Glomerular visceral epithelial cell (primary cell): ENCODE results near the gene DNLZ.

Experiments used
- DNase-seq: peaks from one replicate; pipeline ENCODE4 v3.0.0-alpha.2; 2016; ENCODE audit errors: extremely low spot score

DNLZ gene

DNA sequence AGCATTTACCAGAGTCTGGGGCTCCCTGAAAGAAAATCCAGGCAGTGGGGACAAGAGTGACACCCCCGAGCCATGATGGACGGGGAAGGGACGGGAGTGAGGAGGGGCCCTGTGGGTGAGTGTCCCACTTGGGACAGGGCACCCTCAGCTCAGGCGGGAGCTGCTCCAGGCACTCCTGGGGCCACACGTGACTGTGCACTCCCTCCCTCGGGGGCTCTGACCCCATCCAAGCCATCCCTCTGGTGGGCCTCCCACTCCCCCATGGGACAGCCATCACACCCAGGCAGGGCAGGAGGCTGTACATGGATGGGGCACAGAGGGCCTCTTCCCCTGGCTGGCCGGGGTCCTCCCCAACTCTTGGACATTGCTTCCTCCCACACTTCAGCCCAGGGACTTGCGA is 12.9 kb upstream of the DNLZ start:
- DNase-seq: no peak

DNA sequence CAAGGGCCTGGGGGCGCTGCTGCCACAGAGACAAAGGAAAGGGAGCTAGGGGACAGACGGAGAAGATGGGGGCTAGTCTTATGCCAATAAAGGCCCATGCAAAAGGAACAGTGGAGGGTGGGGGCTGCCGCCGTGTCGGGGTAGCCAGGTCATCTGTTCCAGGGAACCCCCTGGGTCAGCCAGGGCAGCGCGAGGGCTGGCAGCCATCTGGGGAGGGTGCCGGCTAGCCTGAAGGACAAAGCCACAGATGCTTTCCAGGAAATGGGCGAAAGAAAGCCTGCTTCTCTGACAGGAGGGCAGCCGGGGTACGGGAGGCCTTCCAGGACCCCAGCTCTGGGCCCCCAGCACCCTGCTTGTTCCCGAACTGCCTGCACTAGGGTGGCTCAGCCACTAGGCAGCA is 11.6 kb upstream of the DNLZ start:
- no peak for DNase-seq

DNA sequence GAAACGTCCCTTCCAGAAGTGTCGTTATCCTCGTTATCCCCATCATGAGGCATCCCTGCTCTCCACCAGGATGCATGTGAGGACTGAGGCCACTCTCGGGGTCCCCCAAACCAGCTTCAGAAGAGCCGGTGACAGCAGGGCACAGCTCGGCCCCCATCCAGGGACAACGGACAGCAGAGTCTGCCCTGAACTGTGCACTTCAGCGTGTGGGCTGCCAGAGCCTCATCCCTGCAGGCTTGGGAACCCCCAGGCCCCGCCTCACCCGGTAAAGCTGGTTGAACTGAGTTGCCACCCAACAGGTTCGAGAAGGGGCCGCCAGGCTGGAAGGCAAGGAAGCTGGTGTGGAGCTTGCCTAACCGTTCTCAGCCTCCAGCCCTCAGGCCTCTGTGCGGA is 10.6 kb upstream of the DNLZ start:
- DNase-seq: no peak

DNA sequence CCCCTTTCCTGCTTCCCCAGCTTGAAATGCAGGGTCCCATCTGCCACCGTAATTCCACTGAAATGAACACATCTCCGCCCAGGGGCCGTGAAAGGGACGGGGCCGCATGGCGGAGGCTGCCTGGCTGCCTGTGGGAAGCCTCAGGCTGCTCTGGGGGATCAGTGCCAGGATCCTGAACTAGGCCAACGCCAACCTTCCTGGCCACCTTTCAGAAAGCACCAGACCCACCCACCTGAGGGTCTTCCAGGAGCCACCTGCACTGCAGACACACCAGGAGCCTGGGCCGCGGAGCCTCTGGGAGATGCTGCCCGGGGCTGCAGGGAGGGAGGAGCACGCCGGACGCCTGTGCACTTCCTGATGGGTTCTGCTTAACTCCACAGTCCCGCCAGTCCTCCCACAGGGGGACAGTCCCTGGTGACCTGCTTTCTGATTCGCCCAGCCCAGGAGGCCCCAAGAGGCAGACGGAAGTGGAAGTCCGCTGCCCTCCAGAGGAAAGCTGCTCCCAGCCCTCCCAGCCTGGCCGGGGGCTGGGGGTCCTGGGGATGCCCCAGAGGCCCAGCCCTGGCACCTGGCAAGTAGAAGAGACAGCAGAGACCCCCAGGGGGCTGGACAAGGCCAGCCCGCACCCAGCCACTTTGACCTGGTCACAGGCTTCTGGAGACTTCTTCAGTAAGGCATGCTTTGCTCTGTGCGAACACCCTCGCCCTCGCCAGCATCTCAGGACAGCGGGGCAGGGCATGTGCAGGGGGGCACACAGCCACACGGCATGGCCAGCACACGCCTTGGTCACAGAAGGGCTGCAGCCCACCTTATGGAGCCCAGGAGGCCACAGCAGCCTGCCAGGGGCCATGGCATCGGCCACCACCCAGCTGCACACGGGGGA is 10.0 kb upstream of the DNLZ start, which contains the start of gene CARD9:
Gene CARD9 (minus strand): TSS at position 370 of the 883 bp plus-strand sequence. CDS start 1,591 bp downstream, outside the sequence.
- DNase-seq: no peak

DNA sequence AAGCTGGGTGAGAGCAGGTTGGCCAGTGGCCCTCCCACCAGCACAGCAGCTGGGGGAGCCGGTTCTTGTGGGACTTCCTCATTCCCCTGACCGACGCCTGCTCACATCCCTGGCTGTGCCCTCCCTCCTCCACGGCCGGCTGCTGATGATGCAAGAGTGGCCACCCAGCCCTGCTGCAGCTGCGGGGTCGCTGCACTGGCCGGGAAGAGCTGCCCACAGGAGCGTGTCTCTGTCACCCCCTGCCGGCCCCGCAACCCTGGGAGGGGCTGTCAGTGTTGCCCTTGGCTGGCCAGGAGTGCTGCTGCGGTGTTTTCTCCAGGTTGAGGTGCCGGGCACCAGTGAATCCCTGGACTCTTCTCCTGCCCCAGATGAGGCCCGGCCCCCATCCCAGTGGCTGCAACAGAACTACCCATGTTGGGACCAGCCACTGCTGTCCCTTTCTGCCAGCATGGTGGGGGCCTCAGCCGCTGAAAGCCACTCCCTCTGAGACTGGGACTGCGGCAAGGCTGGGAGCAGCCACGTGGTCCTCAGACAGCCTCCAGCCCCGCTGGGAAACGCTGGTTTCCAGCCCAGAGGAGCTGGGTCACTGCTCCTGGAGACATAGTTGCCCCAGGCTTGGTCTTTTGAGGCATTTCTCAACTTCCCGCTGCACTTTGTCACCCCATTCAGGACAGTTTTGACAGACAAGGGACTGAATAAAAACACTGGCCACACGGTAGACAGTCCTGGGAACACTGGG is 9.2 kb upstream of the DNLZ start:
- peak; percentile 91 for DNase-seq

DNA sequence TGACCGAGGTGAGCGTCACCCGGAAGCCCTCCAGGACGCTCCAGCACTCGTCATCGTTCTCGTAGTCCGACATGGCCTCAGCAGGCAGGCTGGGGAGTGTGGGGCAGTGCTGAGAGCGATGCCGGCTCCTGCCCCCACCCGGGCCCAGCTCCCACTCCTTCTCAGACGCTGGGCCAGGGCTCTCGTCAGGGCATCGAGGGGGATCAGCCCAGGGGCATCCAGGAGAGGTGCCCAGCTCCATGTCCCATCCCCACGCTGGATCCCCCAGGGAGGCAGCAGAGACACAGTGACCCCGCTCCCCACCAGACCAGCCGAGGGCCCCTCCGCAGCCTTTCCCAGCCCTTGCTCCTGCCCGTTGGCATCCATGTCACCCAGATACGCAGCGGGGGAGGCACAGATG is 8.5 kb upstream of the DNLZ start:
- DNase-seq: no peak

DNA sequence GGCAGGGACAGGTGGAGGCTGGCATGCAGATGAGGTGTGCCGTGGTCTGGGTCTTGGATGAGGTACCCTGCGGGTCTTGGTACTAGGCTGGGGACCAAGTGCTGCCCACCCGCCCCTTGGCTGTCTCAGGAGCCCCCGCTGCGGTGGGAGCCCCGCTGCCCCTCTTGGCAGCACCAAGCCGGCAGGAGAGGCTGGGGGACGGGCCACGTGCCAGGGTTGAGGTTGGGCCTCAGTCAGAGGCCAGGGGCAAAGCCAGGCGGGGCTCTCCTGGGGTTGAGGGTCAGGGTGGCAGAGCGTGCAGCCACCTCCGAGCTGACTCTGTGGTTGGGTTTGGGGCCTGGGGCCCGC is 8.0 kb upstream of the DNLZ start:
- no peak for DNase-seq

DNA sequence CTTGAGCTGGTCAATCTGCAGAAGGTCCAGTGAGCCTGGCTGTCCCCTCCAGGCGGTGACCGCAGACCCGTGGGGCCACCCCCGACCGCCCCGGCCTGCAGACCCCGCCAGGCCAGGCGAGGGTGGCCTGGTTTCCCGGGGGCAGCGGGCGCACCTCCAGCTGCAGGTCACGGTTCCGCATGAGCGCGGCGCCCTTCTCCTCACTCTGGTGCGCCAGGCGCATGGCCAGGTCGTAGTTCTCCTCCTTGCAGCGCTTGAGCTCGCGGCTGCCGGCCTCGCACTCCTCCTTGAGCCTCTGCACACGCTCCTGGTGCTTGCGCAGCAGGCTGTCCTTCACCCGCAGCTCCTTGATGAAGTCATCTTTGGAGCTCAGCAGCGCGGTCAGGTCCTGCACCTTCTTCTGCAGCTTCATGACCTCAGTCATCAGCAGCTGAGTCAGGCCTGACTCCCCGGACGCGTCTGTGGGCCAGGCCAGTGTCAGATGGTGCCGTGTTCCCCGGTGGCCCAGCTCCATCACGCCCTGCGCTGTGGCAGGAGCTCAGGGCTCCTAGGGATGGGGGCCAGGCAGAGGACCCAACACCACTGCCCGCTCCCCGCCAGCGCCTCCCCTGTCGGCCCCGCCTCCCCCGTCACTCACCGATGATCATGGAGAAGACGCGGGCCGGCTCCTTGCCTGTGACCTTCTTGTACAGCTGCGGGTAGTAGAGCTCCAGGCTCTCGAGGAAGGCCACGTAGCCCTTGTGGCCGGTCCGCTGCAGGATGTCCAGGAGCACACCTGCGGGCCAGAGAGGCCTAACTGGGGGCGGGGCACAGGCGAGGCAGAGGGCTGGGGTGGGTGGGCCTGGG is 7.4 kb upstream of the DNLZ start:
- no peak for DNase-seq

DNA sequence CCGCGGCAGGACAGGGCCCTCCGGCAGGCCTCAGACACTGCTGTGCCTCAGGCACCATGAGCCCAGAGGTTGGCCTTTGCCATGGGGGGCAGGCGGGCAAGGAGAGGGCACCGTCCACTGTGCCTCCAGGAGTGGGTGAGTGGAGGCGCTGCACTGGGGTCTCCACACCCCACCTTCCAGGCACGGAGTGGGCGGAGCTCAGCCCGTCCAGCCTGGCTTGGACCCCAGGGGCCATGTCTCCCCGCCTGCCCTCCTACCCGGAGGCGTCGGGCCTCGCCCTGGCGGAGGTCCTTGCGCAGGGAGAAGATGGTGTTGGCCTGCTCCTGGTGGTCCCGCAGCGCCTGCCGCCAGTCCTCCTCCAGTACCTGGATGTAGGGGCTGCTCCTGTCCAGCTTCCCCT is 6.5 kb upstream of the DNLZ start:
- no peak for DNase-seq

DNA sequence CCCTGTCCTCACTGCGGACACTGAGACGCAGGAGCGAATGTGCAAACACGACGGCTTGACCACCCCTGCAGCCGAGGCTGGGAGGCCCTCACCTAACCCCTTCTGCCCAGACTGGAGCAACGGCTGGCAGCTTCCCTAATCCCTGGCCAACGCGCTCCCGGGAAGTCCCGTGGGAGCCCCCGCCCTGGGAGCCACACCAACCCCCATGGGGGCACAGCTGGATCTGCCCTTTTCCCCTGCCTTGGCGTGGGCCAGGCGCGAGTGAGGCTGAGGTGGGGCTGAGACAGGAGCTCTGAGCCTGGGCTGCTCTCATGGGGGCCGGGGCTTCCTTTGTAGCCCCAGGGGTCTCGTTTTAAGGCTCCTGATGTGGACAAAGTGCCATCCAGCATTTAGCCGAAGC is 4.6 kb upstream of the DNLZ start:
- DNase-seq: no peak

DNA sequence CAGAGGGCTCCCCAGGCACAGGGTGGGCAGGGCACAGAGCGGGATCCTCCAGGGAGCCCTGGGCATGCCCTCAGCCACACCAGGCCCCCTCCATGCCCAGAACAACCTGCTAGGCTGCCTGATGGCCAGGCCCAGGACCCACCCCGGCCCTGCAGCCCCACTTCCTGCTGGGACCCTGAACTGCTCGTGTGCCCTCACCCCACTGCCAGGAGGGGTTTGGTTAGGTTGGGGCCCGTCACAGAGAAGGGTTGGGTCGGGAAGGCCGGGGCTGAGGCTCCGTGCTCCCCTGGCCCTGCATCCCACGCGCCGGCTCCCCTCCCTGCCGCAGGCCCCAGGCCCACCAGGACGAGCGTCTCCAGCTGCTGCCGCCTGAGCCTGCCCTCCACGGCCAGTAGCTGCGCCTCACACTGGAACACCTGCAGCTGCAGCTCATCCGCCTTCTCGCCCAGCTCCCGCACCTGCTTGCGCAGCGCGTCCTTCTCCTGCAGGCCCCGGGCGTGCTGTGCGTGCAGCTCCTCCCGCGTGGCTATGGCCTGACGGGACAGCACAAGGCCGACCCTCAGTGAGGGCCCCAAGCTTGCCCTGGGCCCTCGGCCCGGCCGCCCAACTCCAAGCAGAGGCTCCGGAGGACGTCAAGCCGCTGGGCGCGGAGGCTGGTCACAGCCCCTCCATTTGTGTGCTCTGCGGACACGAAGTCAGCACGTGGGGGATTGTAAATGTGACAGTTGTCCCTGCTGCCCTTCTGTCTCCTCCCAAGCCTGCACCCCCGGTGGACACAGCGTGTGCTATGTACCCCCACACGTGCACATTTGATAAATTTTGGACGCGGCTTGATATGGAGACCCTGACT is 4.0 kb upstream of the DNLZ start:
- DNase-seq: no peak

DNA sequence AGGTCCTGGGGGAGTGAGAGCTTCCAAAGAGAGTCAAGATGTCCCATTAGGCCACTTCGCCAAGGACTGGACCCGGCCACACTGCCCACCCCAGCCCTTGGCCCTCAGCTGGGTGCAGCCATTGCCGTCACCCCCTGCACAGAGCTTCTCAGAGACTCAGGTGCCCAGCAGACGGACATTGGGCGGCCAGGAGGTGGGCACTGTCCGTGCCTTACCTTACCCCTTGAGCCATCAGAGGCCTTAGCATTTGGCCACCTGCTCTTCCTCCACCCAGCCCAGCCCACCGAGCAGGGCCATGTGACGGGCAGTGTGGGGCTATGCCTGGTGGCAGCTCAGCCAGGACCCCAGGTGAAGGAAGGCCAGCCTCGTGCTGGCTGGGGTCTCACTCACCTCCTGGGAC is 3.3 kb upstream of the DNLZ start:
- DNase-seq: no peak

DNA sequence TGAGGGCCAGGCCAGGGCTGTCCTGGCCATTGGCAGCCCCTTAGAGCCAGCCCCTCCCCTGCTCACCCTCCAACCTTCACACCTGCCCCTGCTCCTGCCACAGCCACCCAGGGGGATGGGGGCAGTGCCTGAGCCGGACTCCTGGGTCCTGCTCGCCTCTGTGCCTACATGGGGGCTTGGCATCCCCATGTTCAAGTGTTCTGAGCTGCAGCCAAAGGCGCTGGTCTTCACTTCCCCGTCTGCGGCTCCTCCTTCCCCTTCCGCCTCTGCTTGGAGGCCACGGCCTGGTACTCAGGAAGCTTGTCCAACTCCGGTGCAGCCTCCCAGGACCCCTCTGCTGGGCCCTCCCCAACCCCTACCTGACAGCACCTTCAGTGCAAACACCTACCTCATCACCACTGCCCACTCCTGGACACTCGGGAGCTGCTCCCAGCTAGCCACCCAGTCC is 2.3 kb upstream of the DNLZ start:
- DNase-seq: no peak

DNA sequence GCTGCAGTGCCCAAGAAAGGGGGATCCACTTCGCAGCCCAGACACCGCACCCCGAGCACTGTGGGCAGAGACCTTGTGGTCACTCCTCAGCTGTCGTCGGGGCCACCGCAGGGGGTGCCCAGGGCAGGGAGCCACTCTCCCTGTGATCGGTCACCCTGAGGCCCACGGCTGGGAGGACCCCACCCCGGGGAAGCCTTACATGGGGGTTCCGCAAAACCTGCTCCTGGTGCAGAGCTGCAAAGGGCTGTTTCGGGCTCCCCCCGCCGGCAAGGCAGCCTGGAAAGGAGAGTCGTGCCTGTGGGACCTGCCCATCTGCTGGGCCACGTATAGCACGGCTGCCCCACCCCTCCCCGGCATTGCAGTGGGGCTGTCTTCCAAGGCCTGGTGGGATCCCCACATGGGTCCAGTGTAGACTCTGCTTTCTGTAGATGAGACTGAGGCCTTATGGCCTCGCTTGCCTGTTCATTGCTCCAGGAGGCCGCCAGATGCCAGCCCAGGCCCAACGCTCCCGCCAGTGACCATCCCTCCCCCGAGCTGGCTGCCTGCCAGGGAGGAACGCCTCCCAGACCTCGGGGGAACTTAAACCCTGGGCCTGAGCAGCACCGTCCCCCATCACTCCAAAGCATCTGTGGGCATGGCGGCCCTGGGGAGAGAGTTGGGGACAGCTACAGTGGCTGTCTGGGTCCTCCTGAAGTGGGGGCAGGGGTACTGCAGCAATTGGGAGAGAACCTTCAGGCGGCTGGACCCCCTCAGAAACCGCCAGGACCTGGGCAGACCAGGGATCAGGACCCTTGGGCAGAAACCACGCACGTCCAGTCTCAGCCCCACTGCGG is 1.6 kb upstream of the DNLZ start:
- DNase-seq: no peak

DNA sequence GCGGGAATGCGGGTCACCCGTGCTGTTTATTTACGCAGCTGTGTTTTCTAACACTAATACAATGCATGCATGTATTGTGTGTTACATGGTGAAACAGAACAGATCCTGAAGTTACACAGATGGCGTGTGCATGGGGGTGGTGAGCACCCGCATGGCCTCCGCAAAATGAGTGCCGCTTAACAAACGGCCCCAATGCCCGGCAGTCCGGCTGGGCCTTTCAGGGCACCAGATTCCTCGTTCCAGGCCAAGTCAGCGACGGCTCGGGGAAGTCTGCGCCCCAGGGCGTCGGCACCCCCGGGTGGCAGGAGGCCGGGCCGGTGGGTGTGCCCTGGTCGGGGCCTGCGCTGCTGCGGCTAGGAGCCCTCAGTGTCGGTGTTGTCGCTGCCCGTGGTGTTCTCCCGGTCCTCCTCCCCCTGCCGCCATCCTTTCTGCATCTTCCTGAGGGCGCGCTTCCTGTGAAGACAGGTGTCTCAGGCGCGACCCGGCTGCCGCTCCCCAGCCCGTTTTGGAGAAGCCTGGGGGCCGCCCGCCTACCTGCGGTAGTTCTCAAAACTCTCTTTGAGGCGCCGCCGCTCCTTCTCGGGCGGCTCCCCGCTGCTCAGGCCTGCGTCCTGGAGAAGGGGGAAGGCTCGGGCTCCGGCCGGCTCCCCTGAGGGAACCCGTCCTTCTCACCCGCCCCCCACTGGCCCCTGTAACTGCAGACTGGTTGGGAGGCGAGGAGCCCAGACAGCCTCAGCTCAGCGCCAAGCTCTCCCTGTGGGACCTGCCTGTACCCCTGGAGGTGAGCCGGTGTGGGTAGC is 605 bp upstream of the DNLZ start:
- no peak for DNase-seq

DNA sequence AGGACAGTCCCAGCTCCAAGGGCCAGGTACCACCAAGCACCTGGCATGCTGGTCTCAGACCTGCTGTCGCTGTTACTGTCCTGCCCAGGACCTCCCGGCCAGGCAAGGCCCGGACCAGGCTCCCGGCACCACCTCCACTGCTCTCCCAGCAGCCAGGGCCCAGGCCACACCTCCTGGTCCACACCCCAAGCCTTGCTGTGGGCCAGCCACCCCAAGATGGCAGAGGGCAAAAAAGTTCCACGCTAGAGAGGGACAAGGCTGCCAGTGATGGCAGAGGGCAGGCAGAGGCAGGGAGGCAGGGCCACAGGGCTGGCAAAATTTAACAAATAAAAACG is 1.1 kb downstream of the DNLZ start:
- no peak for DNase-seq

DNA sequence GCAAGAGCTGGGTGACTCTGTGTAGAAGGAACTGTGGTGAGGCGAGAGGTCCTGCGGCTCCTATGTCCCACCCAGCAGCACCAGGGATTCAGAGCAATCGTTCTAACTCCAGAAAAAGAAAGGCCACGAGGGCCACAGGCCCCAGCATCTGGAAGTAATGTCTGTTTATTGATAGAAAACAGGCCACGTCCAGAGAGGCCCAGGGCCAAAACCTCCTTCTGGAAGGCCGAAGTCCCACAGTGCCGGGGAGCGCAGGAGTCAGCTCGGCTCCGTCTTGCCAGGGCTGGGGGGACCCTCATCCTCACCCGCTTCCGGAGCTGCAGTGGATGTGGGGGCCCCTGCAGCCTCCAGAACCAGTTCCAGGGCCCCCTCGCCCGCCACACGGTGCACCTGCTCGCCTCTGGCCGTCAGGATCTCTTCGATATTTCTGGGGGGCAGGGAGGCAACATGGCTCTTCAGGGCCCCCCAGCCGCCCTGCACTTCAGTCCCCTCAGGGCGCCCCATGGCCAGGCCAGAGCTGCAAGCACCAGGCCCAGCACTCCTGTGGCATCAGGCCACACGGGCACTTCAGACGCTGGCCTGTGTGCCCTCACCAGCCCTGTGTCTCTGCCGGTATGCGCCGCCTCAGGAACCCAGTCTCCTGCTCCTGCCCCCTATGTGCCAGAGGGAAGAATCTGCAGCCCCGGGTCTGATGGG is 1.6 kb downstream of the DNLZ start:
- no peak for DNase-seq

DNA sequence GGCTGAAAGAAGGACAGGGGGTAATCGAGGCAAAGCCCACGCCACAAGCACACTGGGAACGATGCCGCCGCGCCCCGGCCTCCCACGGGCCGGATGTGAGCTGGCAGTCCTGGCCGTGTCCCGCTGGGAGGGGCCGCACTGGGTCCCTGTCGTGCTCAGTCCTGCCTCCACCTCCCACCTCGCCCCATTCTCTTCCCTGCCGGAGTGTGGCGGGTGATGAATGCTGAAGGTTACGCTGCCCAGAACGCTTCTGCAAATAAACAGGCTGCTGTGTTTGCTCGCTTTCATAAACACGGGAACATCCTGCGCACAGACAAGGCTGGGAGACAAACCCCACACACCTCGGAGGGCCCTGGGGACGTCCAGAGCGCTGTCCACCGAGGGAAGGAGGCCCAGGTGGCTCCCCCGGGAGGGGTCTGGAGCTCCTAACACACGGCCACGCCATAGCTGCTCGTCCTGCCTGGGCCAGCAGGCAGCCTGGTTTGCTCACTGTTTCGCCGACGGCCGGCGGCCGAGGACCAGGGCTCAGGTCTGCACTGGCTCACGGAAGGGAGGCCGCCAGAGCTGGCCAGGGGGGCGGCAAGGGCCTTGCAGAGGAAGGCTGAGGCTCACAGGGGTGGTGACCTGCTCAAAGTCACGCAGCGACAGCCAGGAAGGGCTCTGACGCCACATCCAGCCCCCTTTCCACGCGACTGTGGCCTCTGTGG is 2.3 kb downstream of the DNLZ start:
- DNase-seq: no peak
